Upper lobe of left lung (tissue), 6 donors: ENCODE data around the gene HOXC13. TPM values are rescaled to one million over a fixed set of nuclear protein-coding genes. Genes with fewer than 3 reads are reported as not detected.

Experiments used
- ATAC-seq, 2 donors: fragments of 200-7000 bp; cut with Tn5 transposase; one replicate each; pipeline ENCODE4 v1.9.1; 2022; ENCODE audit warnings: mild to moderate bottlenecking in 2 of 2, moderate library complexity in 2 of 2; ENCODE audit not compliant: low FRiP score in 2 of 2
- DNase-seq, 2 donors: peaks; one replicate each; pipeline ENCODE4 v3.0.0-alpha.2; 2019 to 2020
- H3K27ac ChIP-seq, 4 donors: fragments of 200-600 bp; sonication (generic); one replicate each; pipeline ENCODE4 v1.5.1; 2016 to 2019
- H3K27me3 ChIP-seq, 4 donors: fragments of 200-600 bp; sonication (generic); one replicate each; pipeline ENCODE4 v1.5.1; 2017 to 2019
- H3K36me3 ChIP-seq, 4 donors: fragments of 200-600 bp; sonication (generic); one replicate each; pipeline ENCODE4 v1.5.1; 2016 to 2019
- H3K4me1 ChIP-seq, 4 donors: fragments of 200-600 bp; sonication (generic); one replicate each; pipeline ENCODE4 v1.5.1; 2018 to 2019
- H3K4me3 ChIP-seq, 4 donors: fragments of 200-600 bp; sonication (generic); one replicate each; pipeline ENCODE4 v1.5.1; 2017 to 2019; ENCODE audit warnings: mild to moderate bottlenecking in 2 of 4, moderate library complexity in 1 of 4
- H3K9me3 ChIP-seq, 4 donors: fragments of 200-600 bp; sonication (generic); one replicate each; pipeline ENCODE4 v1.5.1; 2018 to 2019
- CTCF ChIP-seq, 6 experiments: fragments of 450-650 bp in 4 of 6; fragments of 200-600 bp in 2 of 6; sonication (generic) in 2 of 6; IDR thresholded peaks; one replicate each; pipeline ENCODE4 v1.5.1; 2016 to 2019; ENCODE audit warnings: antibody characterized with exemption in 6 of 6
- EP300 ChIP-seq, 4 donors: sonication (generic); formaldehyde crosslinking; IDR thresholded peaks; one replicate each; pipeline ENCODE4 v1.5.1; 2017; ENCODE audit warnings: antibody characterized with exemption in 4 of 4, control low read depth in 2 of 4
- POLR2A ChIP-seq, 4 donors: fragments of 450-650 bp; IDR thresholded peaks; one replicate each; pipeline ENCODE4 v1.5.1; 2016 to 2017; ENCODE audit warnings: antibody characterized with exemption in 4 of 4, mild to moderate bottlenecking in 2 of 4
- POLR2AphosphoS5 ChIP-seq, 2 donors: sonication (generic); formaldehyde crosslinking; IDR thresholded peaks; one replicate each; pipeline ENCODE4 v1.5.1; 2017; ENCODE audit warnings: antibody characterized with exemption in 2 of 2
- WGBS, 2 donors: methylation state at CpG; one replicate each; pipeline ENCODE4 v1.1.5; 2017 to 2018; 5-methylcytosine and 5-hydroxymethylcytosine counted together
- total RNA-seq, 6 donors: library from RNA; depleted of rRNA in 4 of 6; stranded (reverse); fragments of >200 nt in 4 of 6; gene quantifications; one replicate each; pipeline versions ENCODE4 v1.1.0 to v1.2.1, GENCODE V29; 2016 to 2021
- donor health status: DM: no; HTN: no; CAD: no; lungs with moderate emphysema.
- donor health status: DM: no; HTN: yes; CAD: no; lungs with severe emphysema.

Gene HOXC13
- total RNA-seq, 6 donors from 2014 or later, result not detected

GRCh38 chr12:53975064-53975471, 36.4 kb downstream of the HOXC13 start:
- no peak for TF ChIP-seq CTCF (IDR thresholded peaks at IDR 0.05)
- no peak for TF ChIP-seq POLR2AphosphoS5 (IDR thresholded peaks at IDR 0.05)
- TF ChIP-seq EP300 (IDR thresholded peaks at IDR 0.05), result no peak
- no peak for TF ChIP-seq POLR2A (IDR thresholded peaks at IDR 0.05)
- 3 to 4% methylated on average over 15 to 21 of the region's 25 CpGs for WGBS, 2 donors
- peaks cover 9 to 94% (median 52%) of the 10 kb centered on the region in 4 donors for H3K27me3 ChIP-seq
- peak overlapping the region in 3 of 4 donors; percentile 14 to 25 (median 16) for H3K4me3 ChIP-seq
- no peak overlapping the region for H3K27ac ChIP-seq
- peaks cover 22 to 28% (median 25%) of the 10 kb centered on the region in 4 donors for H3K4me1 ChIP-seq
- no peaks in the 10 kb centered on the region for H3K9me3 ChIP-seq
- no peaks in the 10 kb centered on the region for H3K36me3 ChIP-seq
- DNase-seq, result no peak
- ATAC-seq, result no peak

GRCh38 chr12:53975479-53976152, 37.0 kb downstream of the HOXC13 start:
- Histone ChIP-seq H3K4me3 (no peak overlapping the region), H3K27ac (no peak overlapping the region), H3K36me3 (no peaks in the 10 kb centered on the region), H3K9me3 (no peaks in the 10 kb centered on the region), H3K4me1 (peaks cover 22 to 28% (median 25%) of the 10 kb centered on the region in 4 donors), H3K27me3 (peaks cover 11 to 92% (median 52%) of the 10 kb centered on the region in 4 donors)
- DNase-seq (no peak), ATAC-seq (no peak)
- TF ChIP-seq EP300 (IDR thresholded peaks at IDR 0.05), result no peak
- TF ChIP-seq POLR2A (IDR thresholded peaks at IDR 0.05), result no peak
- TF ChIP-seq POLR2AphosphoS5 (IDR thresholded peaks at IDR 0.05), result no peak
- no peak for TF ChIP-seq CTCF (IDR thresholded peaks at IDR 0.05)
- 6 to 15% methylated on average over 26 to 31 of the region's 31 CpGs for WGBS, 2 donors

GRCh38 chr12:53976172-53976822, 37.7 kb downstream of the HOXC13 start:
- peaks cover 22 to 28% (median 25%) of the 10 kb centered on the region in 4 donors for H3K4me1 ChIP-seq
- TF ChIP-seq POLR2AphosphoS5 (IDR thresholded peaks at IDR 0.05), result no peak
- H3K27me3 ChIP-seq, result peaks cover 11 to 92% (median 52%) of the 10 kb centered on the region in 4 donors
- no peaks in the 10 kb centered on the region for H3K36me3 ChIP-seq
- DNase-seq (no peak), ATAC-seq (no peak)
- H3K27ac ChIP-seq, result no peak overlapping the region
- 15 to 23% methylated on average over 20 to 21 of the region's 21 CpGs for WGBS, 2 donors
- no peak overlapping the region for H3K4me3 ChIP-seq
- no peaks in the 10 kb centered on the region for H3K9me3 ChIP-seq

- Histone ChIP-seq H3K4me1 (peaks cover 22 to 28% (median 25%) of the 10 kb centered on the region in 4 donors), H3K36me3 (no peaks in the 10 kb centered on the region), H3K27me3 (peaks cover 11 to 92% (median 51%) of the 10 kb centered on the region in 4 donors), H3K27ac (no peak overlapping the region), H3K9me3 (no peaks in the 10 kb centered on the region), H3K4me3 (no peak overlapping the region)
- WGBS, 2 donors, result 15% methylated on average over 9 of the region's 9 CpGs
- ATAC-seq, result no peak
- DNase-seq, result no peak
- TF ChIP-seq EP300 (IDR thresholded peaks at IDR 0.05) (no peak), POLR2AphosphoS5 (IDR thresholded peaks at IDR 0.05) (no peak), CTCF (IDR thresholded peaks at IDR 0.05) (no peak), POLR2A (IDR thresholded peaks at IDR 0.05) (no peak)
Measured at GRCh38 chr12:53976823-53977595, 38.4 kb downstream of the HOXC13 start.
